ENCODE data around the gene SHOC1. TPM values are rescaled to one million over a fixed set of nuclear protein-coding genes. Genes with fewer than 3 reads are reported as not detected.

SHOC1 gene
- total and polyA plus RNA-seq, 2 of the 13 experiments (the other 11 are each of a cell fraction or from before 2014, with no cell fraction given), result not detected

- FAIRE-seq, result no peak
- POLR2A ChIA-PET, result no interaction called here
- H3K4me3 ChIP-seq (replicated peaks in 1 of 3; ENCODE audit: insufficient read depth in 1 of 3, low read depth in 2 of 3, low read length in 3 of 3), result no peak overlapping the region
- H3K27me3 ChIP-seq (ENCODE audit: control insufficient read depth in 1 of 2, insufficient read depth in 2 of 2, low read length in 2 of 2), result no peaks in the 10 kb centered on the region
- H3K4me2 ChIP-seq (ENCODE audit: low read depth, low read length), result no peak overlapping the region
- DNase-seq (ENCODE audit: low spot score), result no peak
- H4K20me1 ChIP-seq (ENCODE audit: insufficient read depth, low read length), result no peaks in the 10 kb centered on the region
- no peaks in the 10 kb centered on the region for H3K79me2 ChIP-seq (ENCODE audit: insufficient read depth, low read length)
- WGBS (ENCODE audit: low lambda C conversion rate), result 32% methylated on average over 2 of the region's 2 CpGs
- no peak for ATAC-seq
- H3K36me3 ChIP-seq (replicated peaks in 1 of 2; ENCODE audit: control insufficient read depth in 1 of 2, insufficient read depth in 2 of 2, low read length in 2 of 2), result no peaks in the 10 kb centered on the region
- H2AFZ ChIP-seq (ENCODE audit: low read length), result no peak overlapping the region
- no peak overlapping the region for H3K27ac ChIP-seq (ENCODE audit: extremely low read length, insufficient read depth, low read length)
- no peaks in the 10 kb centered on the region for H3K4me1 ChIP-seq (ENCODE audit: insufficient read depth, low read length)
- intact Hi-C loops (cut with micrococcal nuclease; ENCODE audit: unreplicated experiment), result no loop called here
- in situ Hi-C loops (cut with HindIII; ENCODE audit: extremely low pct_ligation_motif_present, low pct_unique_long_range_greater_than_20kb), result no loop called here
- H3K9me3 ChIP-seq (ENCODE audit: low read length), result no peaks in the 10 kb centered on the region
- BruUV-seq (replicated peaks), result no TSS peak
- CTCF ChIA-PET (ENCODE audit: low intra/inter-chr PET ratio, low total read pairs), result no interaction called here
- no peak overlapping the region for H3K9ac ChIP-seq (ENCODE audit: insufficient read depth, low read depth, low read length)
- no peak for TF ChIP-seq PRDM15 (CRISPR knock-in tag; IDR thresholded peaks at IDR 0.05)
- no peak for TF ChIP-seq BRD4 (CRISPR knock-in tag; IDR thresholded peaks at IDR 0.05)
- TF ChIP-seq, protein P1, sequence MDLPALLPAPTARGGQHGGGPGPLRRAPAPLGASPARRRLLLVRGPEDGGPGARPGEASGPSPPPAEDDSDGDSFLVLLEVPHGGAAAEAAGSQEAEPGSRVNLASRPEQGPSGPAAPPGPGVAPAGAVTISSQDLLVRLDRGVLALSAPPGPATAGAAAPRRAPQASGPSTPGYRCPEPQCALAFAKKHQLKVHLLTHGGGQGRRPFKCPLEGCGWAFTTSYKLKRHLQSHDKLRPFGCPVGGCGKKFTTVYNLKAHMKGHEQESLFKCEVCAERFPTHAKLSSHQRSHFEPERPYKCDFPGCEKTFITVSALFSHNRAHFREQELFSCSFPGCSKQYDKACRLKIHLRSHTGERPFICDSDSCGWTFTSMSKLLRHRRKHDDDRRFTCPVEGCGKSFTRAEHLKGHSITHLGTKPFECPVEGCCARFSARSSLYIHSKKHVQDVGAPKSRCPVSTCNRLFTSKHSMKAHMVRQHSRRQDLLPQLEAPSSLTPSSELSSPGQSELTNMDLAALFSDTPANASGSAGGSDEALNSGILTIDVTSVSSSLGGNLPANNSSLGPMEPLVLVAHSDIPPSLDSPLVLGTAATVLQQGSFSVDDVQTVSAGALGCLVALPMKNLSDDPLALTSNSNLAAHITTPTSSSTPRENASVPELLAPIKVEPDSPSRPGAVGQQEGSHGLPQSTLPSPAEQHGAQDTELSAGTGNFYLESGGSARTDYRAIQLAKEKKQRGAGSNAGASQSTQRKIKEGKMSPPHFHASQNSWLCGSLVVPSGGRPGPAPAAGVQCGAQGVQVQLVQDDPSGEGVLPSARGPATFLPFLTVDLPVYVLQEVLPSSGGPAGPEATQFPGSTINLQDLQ (CRISPR knock-in tag; IDR thresholded peaks at IDR 0.05), result no peak
- no peak for TF ChIP-seq POGZ (CRISPR knock-in tag; IDR thresholded peaks at IDR 0.05)
- TF ChIP-seq ZNF33B (CRISPR knock-in tag; IDR thresholded peaks at IDR 0.05), result no peak
- no peak for TF ChIP-seq ZFP37 (CRISPR knock-in tag; IDR thresholded peaks at IDR 0.05; ENCODE audit: borderline replicate concordance)
- TF ChIP-seq, protein P2, sequence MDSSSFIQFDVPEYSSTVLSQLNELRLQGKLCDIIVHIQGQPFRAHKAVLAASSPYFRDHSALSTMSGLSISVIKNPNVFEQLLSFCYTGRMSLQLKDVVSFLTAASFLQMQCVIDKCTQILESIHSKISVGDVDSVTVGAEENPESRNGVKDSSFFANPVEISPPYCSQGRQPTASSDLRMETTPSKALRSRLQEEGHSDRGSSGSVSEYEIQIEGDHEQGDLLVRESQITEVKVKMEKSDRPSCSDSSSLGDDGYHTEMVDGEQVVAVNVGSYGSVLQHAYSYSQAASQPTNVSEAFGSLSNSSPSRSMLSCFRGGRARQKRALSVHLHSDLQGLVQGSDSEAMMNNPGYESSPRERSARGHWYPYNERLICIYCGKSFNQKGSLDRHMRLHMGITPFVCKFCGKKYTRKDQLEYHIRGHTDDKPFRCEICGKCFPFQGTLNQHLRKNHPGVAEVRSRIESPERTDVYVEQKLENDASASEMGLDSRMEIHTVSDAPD (CRISPR knock-in tag; IDR thresholded peaks at IDR 0.05), result no peak
- no peak for TF ChIP-seq CEBPG (CRISPR knock-in tag; IDR thresholded peaks at IDR 0.05)
- no peak for TF ChIP-seq ZNF850 (CRISPR knock-in tag; conservative IDR thresholded peaks at IDR 0.05)
- no peak for TF ChIP-seq ZC3H13 (CRISPR knock-in tag; IDR thresholded peaks at IDR 0.05)
- no peak for TF ChIP-seq PCBP2 (optimal IDR thresholded peaks at IDR 0.05; ENCODE audit: low read depth, low read length, poor library complexity, severe bottlenecking)
- TF ChIP-seq CTCF (CRISPR knock-in tag; IDR thresholded peaks at IDR 0.05), result no peak
- no peak for TF ChIP-seq RFX3 (CRISPR knock-in tag; IDR thresholded peaks at IDR 0.05)
- TF ChIP-seq TCF7L2 (IDR thresholded peaks at IDR 0.05; ENCODE audit: low read depth, low read length), result no peak
- TF ChIP-seq SIN3A (IDR thresholded peaks at IDR 0.05; ENCODE audit: borderline replicate concordance, low read depth, low read length), result no peak
- no peak for TF ChIP-seq ZNF121 (CRISPR knock-in tag; IDR thresholded peaks at IDR 0.05)
- no peak for TF ChIP-seq CBX5 (CRISPR knock-in tag; IDR thresholded peaks at IDR 0.05; ENCODE audit: borderline replicate concordance)
- no peak for TF ChIP-seq EED (CRISPR knock-in tag; IDR thresholded peaks at IDR 0.05)
Observed at GRCh38 chr9:111795557-111795839, 761 bp upstream of the SHOC1 start.

Measured in HepG2 (cell line).